K562 (cell line): ENCODE data around the gene COLEC12. TPM values are rescaled to one million over a fixed set of nuclear protein-coding genes. Genes with fewer than 3 reads are reported as not detected.

Experiments used
- ATAC-seq: fragments of 200-7000 bp; cut with Tn5 transposase; 3 replicates; pipeline ENCODE4 v1.9.1; 2020; ENCODE audit warnings: moderate library complexity
- BruUV-seq: library from RNA; stranded (reverse); fragments of 400-500 nt; replicated peaks from 2 replicates; lab custom pipeline; 2021; lab: Mats Ljungman, UMichigan
- CTCF ChIA-PET: fragments of 300-600 bp; formaldehyde crosslinking; extraction: SDS; loops from one replicate; lab custom pipeline; 2021; ENCODE audit warnings: low intra/inter-chr PET ratio; lab: Yijun Ruan, JAX
- POLR2A ChIA-PET: fragments of 300-600, 350-650 bp; sonication (Branson Sonifier 250); formaldehyde crosslinking; extraction: SDS; loops from one replicate; lab custom pipeline; 2021; ENCODE audit warnings: antibody characterized with exemption, inconsistent platforms; lab: Yijun Ruan, JAX
- DNase-seq, 4 experiments: peaks; one replicate each; pipeline versions ENCODE4 v3.0.0 to v3.0.0-alpha.2; 2011 to 2018; ENCODE audit warnings: low spot score in 3 of 4, mixed read lengths in 3 of 4; ENCODE audit errors: extremely low read depth in 1 of 4
- FAIRE-seq: peaks from 2 replicates; lab custom pipeline; 2011; peaks lifted over from hg19 to GRCh38; lab: Jason Lieb, UNC
- H2AFZ ChIP-seq: 2 replicates; pipeline ENCODE4 v1.6.0; 2011; ENCODE audit warnings: low read depth, low read length, control low read depth, inconsistent platforms
- H3K27ac ChIP-seq: fragments of 200-600 bp; 3 replicates; pipeline ENCODE4 v1.8.0; 2011; ENCODE audit warnings: low read depth, mild to moderate bottlenecking, control low read depth, inconsistent platforms, low read length, moderate library complexity, mixed read lengths; ENCODE audit errors: extremely low read depth
- H3K27me3 ChIP-seq, 2 experiments: fragments of 300-600 bp in 1 of 2; 2 replicates in 1 of 2; 3 replicates in 1 of 2; pipeline versions ENCODE4 v1.6.0 to v1.8.0; 2011; ENCODE audit warnings: inconsistent platforms in 2 of 2, low read length in 2 of 2, mild to moderate bottlenecking in 1 of 2, mixed read lengths in 1 of 2, moderate library complexity in 1 of 2; ENCODE audit not compliant: control insufficient read depth in 2 of 2, insufficient read depth in 2 of 2
- H3K36me3 ChIP-seq: fragments of 300-600 bp; 3 replicates; pipeline ENCODE4 v1.8.0; 2011; ENCODE audit warnings: mild to moderate bottlenecking, low read length, inconsistent platforms; ENCODE audit not compliant: control insufficient read depth, insufficient read depth
- H3K4me1 ChIP-seq, 2 experiments: fragments of 200-600 bp in 1 of 2; replicated peaks in 1 of 2; 2 replicates in 1 of 2; 3 replicates in 1 of 2; pipeline versions ENCODE4 v1.5.1 to v1.8.0; 2011; ENCODE audit warnings: inconsistent platforms in 2 of 2, low read length in 2 of 2, mild to moderate bottlenecking in 1 of 2, mixed read lengths in 1 of 2, moderate library complexity in 1 of 2; ENCODE audit not compliant: control insufficient read depth in 2 of 2, insufficient read depth in 2 of 2
- H3K4me2 ChIP-seq: 2 replicates; pipeline ENCODE4 v1.6.1; 2011; ENCODE audit warnings: low read length, control low read depth, inconsistent platforms, mixed read lengths; ENCODE audit not compliant: insufficient read depth
- H3K4me3 ChIP-seq: fragments of 200-600 bp; sonication (generic), shearing (Covaris generic); 2 replicates; pipeline ENCODE4 v1.5.1; 2016; ENCODE audit warnings: control low read depth, inconsistent platforms
- H3K79me2 ChIP-seq: fragments of 200-600 bp; 3 replicates; pipeline ENCODE4 v1.8.0; 2011; ENCODE audit warnings: low read length, inconsistent platforms; ENCODE audit not compliant: control insufficient read depth, insufficient read depth
- H3K9ac ChIP-seq, 2 experiments: 2 replicates each; pipeline versions ENCODE4 v1.6.0 to v1.6.1; 2011; ENCODE audit warnings: low read depth in 2 of 2, low read length in 2 of 2, control low read depth in 1 of 2, inconsistent platforms in 1 of 2, mild to moderate bottlenecking in 1 of 2, mixed read lengths in 1 of 2; ENCODE audit not compliant: insufficient read depth in 1 of 2
- H3K9me1 ChIP-seq: one replicate; pipeline ENCODE4 v1.6.0; 2011; ENCODE audit warnings: inconsistent platforms, mild to moderate bottlenecking, low read length, moderate library complexity; ENCODE audit not compliant: control insufficient read depth, insufficient read depth
- H3K9me3 ChIP-seq: replicated peaks from 2 replicates; pipeline ENCODE4 v1.5.1; 2011; ENCODE audit warnings: low read depth, low read length, inconsistent platforms; ENCODE audit not compliant: control insufficient read depth, insufficient read depth
- H4K20me1 ChIP-seq: replicated peaks from 2 replicates; pipeline ENCODE4 v1.6.1; 2011; ENCODE audit warnings: low read length, inconsistent platforms, mixed read lengths; ENCODE audit not compliant: control insufficient read depth, insufficient read depth
- ATF2 ChIP-seq: sonication (generic); formaldehyde crosslinking; IDR thresholded peaks from 2 replicates; pipeline ENCODE4 v1.8.1; 2022; ENCODE audit warnings: missing genetic modification reagents
- CSDE1 ChIP-seq, 2 experiments: fragments of 450-650 bp; IDR thresholded peaks; 2 replicates each; pipeline ENCODE4 v1.6.1; 2016; ENCODE audit warnings: mild to moderate bottlenecking in 1 of 2
- DACH1 ChIP-seq: fragments of 450-650 bp; IDR thresholded peaks from 2 replicates; pipeline ENCODE4 v1.6.1; 2018; ENCODE audit not compliant: partially characterized antibody
- ESRRB ChIP-seq: fragments of 250-450 bp; sonication (Bioruptor Pico); IDR thresholded peaks from 2 replicates; pipeline ENCODE4 v1.5.0; 2020; ENCODE audit warnings: mild to moderate bottlenecking, moderate library complexity, borderline replicate concordance
- NFXL1 ChIP-seq: fragments of 450-650 bp; formaldehyde crosslinking; IDR thresholded peaks from 2 replicates; pipeline ENCODE4 v1.4.0; 2021; ENCODE audit warnings: mild to moderate bottlenecking
- POLR3A ChIP-seq: IDR thresholded peaks from 2 replicates; pipeline ENCODE4 v1.6.1; 2011; ENCODE audit warnings: borderline replicate concordance, mild to moderate bottlenecking, moderate library complexity; ENCODE audit not compliant: insufficient read length, insufficient read depth; ENCODE audit errors: extremely low read depth
- PTBP1 ChIP-seq: fragments of 200-400 bp; formaldehyde crosslinking; IDR thresholded peaks from 2 replicates; pipeline ENCODE4 v1.6.1; 2017; ENCODE audit warnings: low read depth, low read length
- PTTG1 ChIP-seq: fragments of 450-650 bp; IDR thresholded peaks from 2 replicates; pipeline ENCODE4 v1.6.1; 2016; ENCODE audit warnings: low read depth, mild to moderate bottlenecking, missing genetic modification characterization, missing compliant biosample characterization
- XRCC5 ChIP-seq: fragments of 200-400 bp; formaldehyde crosslinking; IDR thresholded peaks from 2 replicates; pipeline ENCODE4 v1.6.1; 2017; ENCODE audit warnings: low read depth, mild to moderate bottlenecking, low read length
- ZNF124 ChIP-seq: sonication (generic); formaldehyde crosslinking; IDR thresholded peaks from 2 replicates; pipeline ENCODE4 v1.8.1; 2022; ENCODE audit warnings: missing genetic modification reagents
- ZNF277 ChIP-seq: fragments of 250-450 bp; sonication (Bioruptor Pico); IDR thresholded peaks from 2 replicates; pipeline ENCODE4 v1.8.0; 2022; ENCODE audit warnings: inconsistent platforms, mild to moderate bottlenecking, moderate library complexity, borderline replicate concordance
- ZNF584 ChIP-seq: fragments of 200-800 bp; sonication (Bioruptor generic); IDR thresholded peaks from 2 replicates; pipeline ENCODE4 v1.6.1; 2016; ENCODE audit warnings: low read depth, mild to moderate bottlenecking, missing genetic modification characterization, missing compliant biosample characterization
- WGBS: fragments of 100-300 bp; shearing (Covaris generic); methylation state at CpG from one replicate; pipeline ENCODE4 v1.1.6; 2016; ENCODE audit warnings: low coverage, mixed read lengths; ENCODE audit not compliant: insufficient coverage; ENCODE audit errors: missing lambda C conversion rate; 5-methylcytosine and 5-hydroxymethylcytosine counted together
- in situ Hi-C: fragments of 300-500 bp; cut with MboI; formaldehyde crosslinking; loops from 4 replicates; pipeline ENCODE4 v1.15.0; 2018; ENCODE audit warnings: inconsistent platforms, mixed read lengths
- intact Hi-C: fragments of 100-400 bp; cut with micrococcal nuclease; formaldehyde crosslinking; loops from 2 replicates; pipeline ENCODE4 v1.14.2; 2022
- polyA plus RNA-seq, 8 experiments: library from polyadenylated mRNA; depleted of rRNA in 4 of 8; stranded (reverse) in 5 of 8; unstranded in 3 of 8; fragments of >200 nt; fragmentation: Nextera tagmentation in 2 of 8; fragmentation: Illumina TruSeq in 1 of 8; extraction: Ambion mirVana in 2 of 8; extraction: Trizol in 1 of 8; gene quantifications; 2 replicates each; pipeline versions ENCODE4 v1.2.1 to v1.2.3, GENCODE V29; 2011 to 2014; ENCODE audit warnings: inconsistent platforms in 1 of 8, missing spikeins in 1 of 8
- total RNA-seq, 7 experiments: library from RNA; depleted of rRNA in 6 of 7; stranded (reverse); fragments of >200 nt in 6 of 7; fragmentation: Illumina TruSeq in 2 of 7; extraction: Trizol in 2 of 7; gene quantifications; 2 replicates each; pipeline versions ENCODE4 v1.2.1 to v1.2.3, GENCODE V29; 2011 to 2021; ENCODE audit warnings: low replicate concordance in 1 of 7
- TF ChIP-seq, protein P1 (sequence below): fragments of 450-650 bp; IDR thresholded peaks from 2 replicates; pipeline ENCODE4 v1.6.1; 2016; ENCODE audit warnings: low read depth, mild to moderate bottlenecking, moderate library complexity
- TF ChIP-seq, protein P2 (sequence below): sonication (generic); formaldehyde crosslinking; IDR thresholded peaks from 2 replicates; pipeline ENCODE4 v1.9.0; 2022; ENCODE audit warnings: mild to moderate bottlenecking, missing genetic modification reagents

Gene COLEC12
- total and polyA plus RNA-seq, 9 of the 15 experiments (the other 6 are each of a cell fraction or from before 2014, with no cell fraction given), result 0.04 TPM; not detected in 8

DNA sequence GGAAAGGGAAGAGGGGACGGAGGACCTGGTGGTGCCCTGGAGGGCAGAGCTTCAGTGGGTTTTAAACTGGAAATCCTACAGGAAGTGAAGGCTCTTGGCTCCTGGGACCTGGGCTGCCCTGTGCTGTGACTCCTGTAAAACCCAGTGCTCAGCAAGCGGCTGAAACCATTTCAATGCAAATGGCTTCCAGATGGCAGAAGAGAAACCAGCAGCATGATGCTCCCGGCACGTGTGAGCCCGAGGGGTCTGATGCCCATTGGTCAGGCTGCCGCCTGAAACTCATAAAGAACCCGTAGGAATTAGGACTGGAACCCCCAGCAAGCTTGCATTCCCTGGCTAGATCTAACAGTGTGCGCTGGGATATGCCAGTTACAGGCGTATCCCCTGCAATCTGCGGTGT is 123.4 kb downstream of the COLEC12 start:
- no peak for ATAC-seq
- FAIRE-seq, result no peak

GRCh38 chr18:376311-376710 is 124.2 kb downstream of the COLEC12 start:
- Histone ChIP-seq H2AFZ (no peak overlapping the region), H3K4me1 (no peaks in the 10 kb centered on the region; a peak in 1 of 5 replicates), H3K27ac (no peak overlapping the region), H3K9me1 (no peaks in the 10 kb centered on the region), H3K4me3 (no peak overlapping the region), H3K4me2 (no peak overlapping the region), H3K79me2 (no peaks in the 10 kb centered on the region), H3K27me3 (peaks cover 49 to 73% of the 10 kb centered on the region in 2 experiments), H3K36me3 (no peaks in the 10 kb centered on the region), H4K20me1 (no peaks in the 10 kb centered on the region), H3K9ac (no peak overlapping the region), H3K9me3 (no peaks in the 10 kb centered on the region)
- in situ Hi-C loops, result no loop called here
- CTCF ChIA-PET, result no interaction called here
- 0% methylated on average over 3 of the region's 3 CpGs for WGBS
- no peak for DNase-seq
- no peak for FAIRE-seq
- no TSS peak for BruUV-seq
- intact Hi-C loops, result no loop called here
- POLR2A ChIA-PET, result no interaction called here
- ATAC-seq, result no peak
- no peak for TF ChIP-seq XRCC5
- TF ChIP-seq PTBP1, result no peak
- TF ChIP-seq NFXL1 (CRISPR knock-in tag), result no peak
- no peak for TF ChIP-seq ZNF277 (CRISPR knock-in tag)
- TF ChIP-seq ZNF124 (CRISPR knock-in tag), result no peak
- TF ChIP-seq, protein P1, sequence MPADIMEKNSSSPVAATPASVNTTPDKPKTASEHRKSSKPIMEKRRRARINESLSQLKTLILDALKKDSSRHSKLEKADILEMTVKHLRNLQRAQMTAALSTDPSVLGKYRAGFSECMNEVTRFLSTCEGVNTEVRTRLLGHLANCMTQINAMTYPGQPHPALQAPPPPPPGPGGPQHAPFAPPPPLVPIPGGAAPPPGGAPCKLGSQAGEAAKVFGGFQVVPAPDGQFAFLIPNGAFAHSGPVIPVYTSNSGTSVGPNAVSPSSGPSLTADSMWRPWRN, result no peak
- no peak for TF ChIP-seq ESRRB (CRISPR knock-in tag)
- TF ChIP-seq CSDE1 (IDR thresholded peaks at IDR 0.05), result no peak
- TF ChIP-seq ATF2 (CRISPR knock-in tag), result no peak
- no peak for TF ChIP-seq DACH1

More for the DNA sequence above, 123.4 kb downstream of the COLEC12 start:
- WGBS, result under 1% methylated on average over 10 of the region's 10 CpGs
- Histone ChIP-seq H3K9me1 (no peaks in the 10 kb centered on the region), H3K4me1 (no peaks in the 10 kb centered on the region; a peak in 1 of 5 replicates), H3K4me3 (no peak overlapping the region), H3K9me3 (no peaks in the 10 kb centered on the region), H3K27me3 (peaks cover 46 to 65% of the 10 kb centered on the region in 2 experiments), H3K36me3 (no peaks in the 10 kb centered on the region), H4K20me1 (no peaks in the 10 kb centered on the region), H3K27ac (no peak overlapping the region), H2AFZ (no peak overlapping the region), H3K4me2 (no peak overlapping the region), H3K9ac (no peak overlapping the region), H3K79me2 (no peaks in the 10 kb centered on the region)
- intact Hi-C loops, result no loop called here
- ChIA-PET CTCF (no interaction called here), POLR2A (no interaction called here)
- no TSS peak for BruUV-seq
- no peak for DNase-seq
- in situ Hi-C loops, result no loop called here
- TF ChIP-seq ZNF584 (CRISPR knock-in tag), result no peak
- TF ChIP-seq PTTG1 (tag), result no peak
- TF ChIP-seq POLR3A, result no peak
- TF ChIP-seq, protein P2, sequence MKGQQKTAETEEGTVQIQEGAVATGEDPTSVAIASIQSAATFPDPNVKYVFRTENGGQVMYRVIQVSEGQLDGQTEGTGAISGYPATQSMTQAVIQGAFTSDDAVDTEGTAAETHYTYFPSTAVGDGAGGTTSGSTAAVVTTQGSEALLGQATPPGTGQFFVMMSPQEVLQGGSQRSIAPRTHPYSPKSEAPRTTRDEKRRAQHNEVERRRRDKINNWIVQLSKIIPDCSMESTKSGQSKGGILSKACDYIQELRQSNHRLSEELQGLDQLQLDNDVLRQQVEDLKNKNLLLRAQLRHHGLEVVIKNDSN (CRISPR knock-in tag), result no peak
- no peak for TF ChIP-seq PTBP1
